GM18499 (cell line): ENCODE results near the gene USP34.
A peak's percentile ranks its signal among the peaks of the same experiment; 100 is the strongest.
"Not testable (repeated sequence)": the region's sequence is repeated elsewhere in the genome, so short reads cannot be mapped to it uniquely, and the experiment has no call there.

Experiments used
- ATAC-seq: cut with Tn5 transposase; IDR thresholded peaks from one replicate; pipeline ENCODE4 v1.9.1; 2021; ENCODE audit warnings: moderate number of reproducible peaks; ENCODE audit not compliant: insufficient read depth, unreplicated experiment

The USP34 gene

DNA sequence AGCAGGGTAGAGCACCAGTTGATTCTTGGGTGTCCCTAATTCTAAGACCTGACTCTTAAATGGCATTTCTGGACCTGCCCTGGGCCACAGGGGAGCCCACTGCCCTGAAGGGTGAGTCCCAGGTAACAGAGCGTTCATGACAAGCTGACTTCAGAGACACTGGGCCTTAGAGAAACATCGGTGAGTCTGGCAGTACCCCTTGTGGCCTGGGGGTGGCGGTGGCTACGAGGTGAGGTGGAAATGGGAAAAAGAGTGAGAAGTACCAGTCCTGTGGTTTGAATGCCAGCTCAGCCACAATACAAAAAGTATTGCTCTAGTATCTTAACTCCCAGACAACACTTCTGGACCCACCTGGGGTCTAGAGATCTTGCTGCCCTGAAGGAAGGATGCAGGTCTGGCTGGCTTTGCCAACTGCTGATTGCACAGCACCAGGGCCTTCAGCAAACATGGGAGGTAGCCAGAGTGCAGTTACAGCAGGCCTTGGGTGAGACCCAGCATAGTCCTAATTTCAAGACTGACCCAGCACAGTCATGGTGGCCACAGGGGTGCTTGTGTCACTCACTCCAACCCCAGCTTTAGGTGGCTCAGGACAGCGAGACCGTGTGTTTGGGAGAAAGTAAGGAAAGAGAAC is 44.5 kb downstream of the USP34 start:
- ATAC-seq, result peak; percentile 57

DNA sequence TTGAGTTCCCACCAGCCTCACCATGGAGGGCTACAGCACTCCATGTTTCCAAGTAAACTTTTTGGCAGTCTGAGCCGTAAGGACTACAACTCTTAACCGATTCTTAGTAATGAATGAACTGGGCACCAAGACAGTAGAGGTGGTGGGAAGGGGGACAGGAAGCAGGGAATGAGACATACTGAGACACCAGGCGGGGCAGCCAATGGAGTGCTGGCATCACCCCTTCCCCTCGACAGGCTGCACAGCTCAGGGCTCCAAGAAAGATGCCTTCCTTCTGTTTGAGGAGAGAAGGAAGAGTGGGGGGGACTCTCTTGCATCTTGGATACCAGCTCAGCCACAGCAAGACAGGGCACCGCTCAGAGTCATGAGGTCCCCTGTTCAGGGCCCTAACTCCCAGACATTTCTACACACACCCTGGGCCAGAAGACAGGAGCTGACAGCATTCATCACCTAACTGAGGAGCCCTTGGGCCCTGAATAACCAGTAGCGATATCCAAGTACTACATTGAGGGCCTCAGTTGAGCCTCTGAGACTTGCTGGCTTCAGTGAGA is 45.2 kb downstream of the USP34 start:
- no peak for ATAC-seq

DNA sequence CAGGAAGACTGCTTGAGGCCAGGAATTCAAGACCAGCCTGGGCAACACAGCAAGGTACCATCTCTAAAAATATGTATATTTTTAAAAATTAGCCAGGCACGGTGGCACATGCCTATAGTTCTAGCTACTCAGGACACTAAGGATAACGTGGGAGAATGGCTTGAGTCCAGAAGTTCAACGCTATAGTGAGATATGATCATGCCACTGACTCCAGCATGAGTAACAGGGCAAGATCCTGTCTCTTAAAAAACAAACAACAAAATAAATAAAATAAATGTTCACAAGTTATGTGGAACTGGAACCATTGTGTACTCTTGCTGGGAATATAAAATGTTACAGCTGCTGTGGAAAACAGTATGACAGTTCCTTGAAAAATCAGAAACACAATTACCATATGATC is 47.2 kb downstream of the USP34 start:
- no peak for ATAC-seq

DNA sequence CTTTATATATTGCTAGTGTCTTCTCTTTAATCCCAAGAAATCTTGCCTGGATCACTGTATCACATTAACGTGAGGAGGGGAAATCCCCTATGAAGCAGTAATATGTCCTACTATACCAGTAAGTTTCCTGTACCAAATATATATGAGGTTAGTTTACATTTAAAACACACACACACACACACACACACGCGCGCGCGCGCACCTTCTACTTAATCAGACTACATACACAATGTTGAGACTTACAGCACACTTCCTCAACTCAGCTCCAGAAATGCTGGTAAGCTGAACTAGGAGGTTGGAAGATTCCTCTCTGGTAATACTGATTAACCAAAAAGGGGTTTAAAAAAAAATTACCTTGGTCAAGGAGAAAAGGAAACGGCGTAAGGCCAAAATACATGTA is 49.3 kb downstream of the USP34 start:
- no peak for ATAC-seq

DNA sequence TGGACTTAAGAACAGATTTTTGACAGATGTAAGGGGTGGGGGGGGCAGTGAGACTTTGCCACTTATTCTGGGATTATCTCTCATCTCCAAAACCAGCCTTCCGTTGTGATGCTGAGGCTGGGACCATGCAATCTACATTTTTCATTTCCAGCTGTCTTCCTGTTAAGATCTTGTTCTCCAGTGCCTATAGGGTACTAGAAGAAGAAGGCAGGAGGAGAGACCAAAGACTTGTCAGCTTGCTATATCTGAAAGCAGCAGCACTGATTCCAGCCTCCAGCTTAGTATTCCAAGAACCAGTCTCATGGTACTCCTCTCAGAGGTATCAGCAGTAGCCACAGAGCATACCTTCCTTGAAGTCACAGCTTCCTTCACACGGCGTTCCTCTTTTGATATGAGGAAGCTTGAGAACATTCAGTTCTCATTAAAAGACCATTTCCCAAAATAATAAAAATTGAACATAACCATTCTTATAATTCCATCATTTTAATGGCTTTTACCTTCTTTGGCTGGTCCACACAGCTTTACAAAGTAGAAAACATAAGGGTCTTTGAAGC is 49.8 kb downstream of the USP34 start:
- no peak for ATAC-seq

DNA sequence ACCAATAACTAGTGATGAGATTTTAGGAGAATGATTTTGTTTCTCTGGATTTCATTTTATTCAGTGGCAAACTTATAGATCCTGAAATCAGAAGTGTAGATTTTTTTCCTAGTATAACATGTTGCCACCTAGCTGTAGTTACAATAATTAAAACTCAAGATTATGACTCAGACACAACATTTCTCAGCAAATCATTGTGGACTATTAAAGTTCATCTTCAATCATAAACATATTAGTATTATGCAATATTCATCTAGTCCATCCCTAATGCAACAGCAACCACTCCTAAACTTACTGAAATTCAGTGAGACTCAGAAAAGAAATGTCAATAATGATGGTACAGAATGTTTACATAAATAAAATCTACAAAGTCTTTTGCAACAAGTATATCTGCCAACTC is 51.3 kb downstream of the USP34 start:
- ATAC-seq, result no peak

DNA sequence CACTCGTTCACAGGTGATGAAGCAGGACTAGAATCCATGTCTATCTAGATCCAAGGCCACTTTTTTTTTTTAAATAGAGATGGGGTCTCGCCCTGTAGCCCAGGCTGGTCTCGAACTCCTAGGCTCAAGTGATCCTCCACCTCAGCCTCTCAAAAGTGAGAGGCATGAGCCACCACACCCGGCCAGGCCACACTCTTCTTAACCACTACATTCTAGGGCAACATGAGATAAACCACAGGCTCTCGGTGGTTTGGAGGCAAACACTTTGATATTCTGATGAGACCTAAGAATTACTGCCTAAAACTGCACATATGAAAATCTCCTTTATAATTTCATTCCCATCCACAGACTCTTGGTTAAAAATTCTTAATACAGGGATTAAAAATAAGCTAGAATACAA is 51.8 kb downstream of the USP34 start:
- no peak for ATAC-seq

DNA sequence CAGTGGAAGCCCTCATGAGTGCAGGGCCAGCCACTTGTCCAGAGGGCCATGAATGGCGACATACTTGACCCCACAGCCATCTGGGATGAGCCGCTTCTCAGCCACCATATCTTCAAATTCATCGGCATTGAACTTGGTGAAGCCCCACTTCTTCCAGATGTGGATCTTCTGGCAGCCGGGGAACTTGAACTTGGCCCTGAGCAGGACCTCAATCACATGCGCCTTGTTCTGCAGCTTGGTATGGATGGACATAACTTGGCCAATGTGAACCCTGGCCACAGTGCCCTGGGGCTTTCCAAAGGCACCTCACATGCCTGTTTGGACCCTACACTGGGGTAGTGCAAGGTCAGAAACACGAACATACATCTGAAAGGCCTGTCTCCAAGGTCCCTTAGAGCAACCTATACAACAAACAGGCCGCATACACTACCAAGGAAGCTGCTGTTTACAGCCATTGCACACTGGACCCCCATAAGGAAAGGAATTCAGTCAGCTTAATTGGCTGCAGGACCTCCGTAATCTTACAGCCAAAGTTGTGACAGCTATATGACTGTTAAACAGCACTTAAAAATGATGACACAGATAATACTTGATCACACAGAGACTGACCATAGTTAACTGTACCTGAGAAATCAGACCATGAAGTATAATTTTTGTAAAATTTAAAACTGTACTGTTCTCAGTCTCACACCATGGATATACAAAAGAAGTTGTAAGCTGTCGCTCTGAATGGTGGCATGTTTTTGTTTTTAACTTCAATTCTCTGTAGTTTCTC is 53.8 kb downstream of the USP34 start:
- ATAC-seq, result no peak

DNA sequence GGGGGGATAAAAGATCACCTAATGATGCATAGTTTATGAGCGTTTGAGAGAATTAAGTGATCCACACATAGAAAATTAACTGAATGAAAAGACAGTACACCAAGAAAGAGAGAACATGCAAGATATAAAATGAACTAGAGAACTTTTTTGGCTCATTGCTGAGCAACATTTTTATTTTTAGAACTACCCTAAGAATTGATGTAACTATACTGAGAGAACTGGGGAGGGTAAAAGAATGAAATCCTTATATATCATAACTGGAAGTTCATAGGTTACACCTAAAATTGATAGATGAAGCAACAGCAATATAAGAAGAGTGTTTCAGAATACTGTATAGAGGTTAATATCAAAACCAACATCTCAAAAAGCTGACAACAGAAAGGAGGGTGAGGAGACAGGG is 55.6 kb downstream of the USP34 start:
- no peak for ATAC-seq

DNA sequence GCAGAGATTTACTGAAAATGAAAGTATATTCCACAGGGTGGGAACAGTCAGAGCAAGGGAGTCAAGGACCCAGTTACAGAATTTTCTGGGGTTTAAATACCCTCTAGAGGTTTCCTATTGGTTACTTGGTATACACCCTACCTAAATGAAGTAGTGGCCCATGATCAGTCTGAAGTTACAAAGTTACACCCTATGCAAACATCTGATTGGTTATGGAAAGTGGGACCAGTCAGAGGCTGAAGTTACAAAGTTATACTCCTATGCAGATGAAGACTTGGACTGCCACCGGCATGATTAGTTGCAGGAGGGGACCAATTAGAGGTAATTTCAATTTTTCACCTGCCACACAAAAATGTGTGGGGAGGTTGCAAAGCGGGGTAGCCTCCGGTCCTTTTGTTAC is 56.2 kb downstream of the USP34 start:
- ATAC-seq, result no peak

DNA sequence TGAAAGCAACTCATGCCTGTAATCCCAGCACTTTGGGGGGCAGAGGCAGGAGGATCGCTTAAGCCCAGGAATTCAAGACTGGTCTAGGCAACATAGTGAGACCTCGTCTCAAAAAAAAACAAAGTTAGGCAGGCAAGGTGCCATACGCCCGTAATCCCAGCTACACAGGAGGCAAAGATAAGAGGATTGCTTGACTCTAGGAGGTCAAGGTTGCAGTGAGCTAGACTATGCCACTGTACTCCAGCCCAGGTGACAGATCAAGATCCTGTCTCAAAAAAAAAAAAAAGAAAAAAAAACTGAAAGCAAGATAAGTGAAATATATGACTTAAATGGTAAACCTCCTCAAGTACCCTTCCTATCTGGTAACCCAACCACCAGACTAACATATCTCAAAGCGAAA is 59.8 kb downstream of the USP34 start:
- ATAC-seq, result no peak

DNA sequence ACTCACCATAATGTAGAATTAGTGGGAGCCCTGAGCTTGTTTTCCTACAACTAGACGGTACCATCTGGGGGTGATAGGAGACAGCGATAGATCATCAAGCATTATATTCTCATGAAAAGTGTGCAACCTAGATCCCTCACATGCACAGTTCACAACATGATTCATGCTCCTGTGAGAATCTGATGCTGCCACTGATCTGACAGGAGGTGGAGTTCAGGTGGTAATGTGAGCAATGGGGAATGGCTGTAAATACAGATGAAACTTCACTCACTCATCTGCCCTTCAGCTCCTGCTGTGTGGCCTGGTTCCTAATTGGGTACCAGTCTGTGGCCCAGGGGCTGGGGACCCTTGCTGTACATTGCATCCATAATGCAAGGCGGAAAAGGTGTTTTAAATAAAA is 60.7 kb downstream of the USP34 start:
- no peak for ATAC-seq

DNA sequence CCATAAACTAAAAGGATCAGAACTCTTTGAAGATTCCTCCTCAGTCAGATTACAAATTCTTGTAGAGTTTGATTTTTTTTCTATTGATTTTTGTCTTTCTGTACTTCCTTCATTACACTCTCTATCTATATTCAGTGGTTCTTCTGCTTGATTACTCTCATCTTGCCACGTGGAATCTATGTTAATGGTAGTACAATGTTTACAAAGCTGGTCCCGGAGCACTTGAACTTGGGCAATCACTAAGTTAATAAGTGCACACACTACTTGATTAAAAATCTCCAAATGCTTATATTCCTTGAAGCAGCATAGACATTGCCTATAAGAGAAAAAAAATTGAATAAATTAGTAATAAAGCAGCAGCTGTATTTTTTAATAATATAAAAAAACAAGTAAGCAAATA is 65.1 kb downstream of the USP34 start:
- no peak for ATAC-seq

DNA sequence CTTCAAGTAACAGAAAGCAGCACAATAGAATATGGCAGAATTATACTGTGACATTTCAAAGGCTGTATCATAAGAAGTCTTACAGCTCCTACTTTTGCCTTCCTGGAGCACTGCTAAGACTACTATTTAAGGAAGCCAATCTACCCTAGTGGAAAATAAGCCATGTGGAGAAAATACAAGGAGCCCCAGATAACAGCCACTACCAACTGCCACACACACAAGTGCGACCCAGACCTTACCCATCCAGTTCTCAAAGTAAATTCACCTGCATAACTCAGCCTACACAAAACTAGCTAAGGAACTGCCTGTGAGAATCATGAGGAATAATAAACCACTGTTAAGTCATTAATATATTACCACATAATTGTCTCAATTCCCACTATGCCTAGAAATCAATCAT is 66.4 kb downstream of the USP34 start:
- no peak for ATAC-seq

DNA sequence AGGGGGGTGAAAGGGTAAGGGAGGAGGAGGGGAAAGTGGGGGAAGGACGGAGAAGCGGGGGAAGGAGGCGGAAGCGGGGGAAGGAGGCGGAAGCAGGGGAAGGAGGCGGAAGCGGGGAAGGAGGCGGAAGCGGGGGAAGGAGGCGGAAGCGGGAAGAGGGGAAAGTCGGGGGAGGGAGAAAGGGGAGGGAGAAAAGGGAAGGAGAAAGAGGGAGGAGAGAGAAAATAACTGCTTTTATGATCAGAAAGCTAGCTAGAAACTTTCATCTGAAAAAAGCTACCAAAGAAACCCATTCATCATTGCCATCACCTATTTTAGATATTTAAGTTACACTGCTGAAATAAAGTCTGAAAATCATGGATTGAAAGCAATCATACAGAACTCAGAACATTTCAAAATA is 72.5 kb downstream of the USP34 start:
- ATAC-seq, result no peak

DNA sequence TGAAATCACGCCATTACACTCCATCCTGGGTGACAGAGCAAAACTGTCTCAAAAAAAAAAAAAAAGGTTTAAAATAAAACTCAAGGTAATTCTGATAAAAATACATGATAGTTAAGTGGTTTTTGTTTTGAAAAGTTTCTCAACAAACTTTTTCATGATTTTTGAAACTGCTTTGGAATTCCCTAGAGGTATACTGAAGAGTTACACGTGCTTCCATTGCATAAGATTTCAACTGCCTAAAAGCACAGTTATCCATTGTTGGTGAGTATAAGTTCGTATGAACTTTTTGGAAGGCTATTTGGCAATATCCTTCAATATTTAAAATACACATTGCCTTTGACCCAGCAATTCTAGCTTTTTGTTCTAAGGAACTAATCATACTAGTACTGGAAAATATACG is 74.9 kb downstream of the USP34 start:
- no peak for ATAC-seq

DNA sequence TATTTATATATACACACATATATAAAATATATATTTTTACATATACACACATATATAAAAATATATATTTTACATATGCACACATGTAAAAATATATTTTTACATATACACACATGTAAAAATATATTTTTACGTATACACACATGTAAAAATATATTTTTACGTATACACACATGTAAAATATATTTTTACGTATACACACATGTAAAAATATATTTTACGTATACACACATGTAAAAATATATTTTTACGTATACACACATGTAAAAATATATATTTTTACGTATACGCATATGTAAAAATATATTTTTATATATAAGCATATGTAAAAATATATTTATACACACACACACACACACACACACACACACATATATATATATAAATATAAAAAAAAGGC is 83.3 kb downstream of the USP34 start:
- ATAC-seq, result not testable (repeated sequence)

DNA sequence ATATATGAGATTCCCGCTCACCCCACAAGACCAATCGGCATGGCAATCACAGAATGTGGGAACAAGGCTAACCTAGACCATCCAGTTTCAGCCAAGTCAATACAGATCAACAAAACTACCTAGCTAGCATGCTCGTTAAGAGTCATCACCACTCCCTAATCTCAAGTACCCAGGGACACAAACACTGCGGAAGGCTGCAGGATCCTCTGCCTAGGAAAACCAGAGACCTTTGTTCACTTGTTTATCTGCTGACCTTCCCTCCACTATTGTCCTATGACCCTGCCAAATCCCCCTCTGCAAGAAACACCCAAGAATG is 90.0 kb downstream of the USP34 start:
- not testable (repeated sequence) for ATAC-seq

DNA sequence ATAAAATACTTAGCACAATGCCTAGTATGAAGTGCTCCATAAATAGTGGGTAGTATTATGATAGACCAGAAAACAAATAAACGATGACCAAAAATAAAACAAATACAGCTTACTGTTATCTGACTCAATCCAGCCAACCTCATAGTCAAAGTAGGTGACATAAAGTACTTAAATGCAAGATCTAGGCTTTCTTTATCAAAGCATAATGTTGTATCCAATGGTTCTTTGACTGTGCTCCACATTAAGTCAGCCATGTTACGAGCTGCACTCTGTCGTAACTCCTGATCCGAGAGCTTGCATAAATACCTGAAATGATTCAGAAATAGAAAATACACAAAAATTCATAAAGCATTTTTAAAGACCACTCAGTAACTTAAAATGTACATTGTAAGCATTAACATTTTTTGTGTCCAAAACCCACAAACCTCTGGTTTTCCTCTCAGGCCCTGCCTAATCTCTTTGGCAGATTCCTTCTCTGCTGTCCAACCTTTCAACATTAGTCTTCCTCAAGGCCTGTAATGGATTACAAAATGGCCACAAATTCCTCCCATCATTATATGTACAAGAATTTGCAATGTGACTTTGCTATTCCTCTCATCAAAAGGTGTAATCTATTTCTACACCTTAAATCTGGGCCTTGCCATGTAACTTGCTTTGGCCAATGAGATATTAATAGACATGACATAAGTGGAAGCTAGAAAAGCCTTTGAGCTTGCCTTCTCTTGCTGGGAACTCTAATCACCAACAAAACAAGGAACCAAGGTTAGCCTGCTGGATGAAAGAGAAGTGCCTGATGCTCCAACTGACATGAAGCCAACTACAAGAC is 90.6 kb downstream of the USP34 start:
- no peak for ATAC-seq

DNA sequence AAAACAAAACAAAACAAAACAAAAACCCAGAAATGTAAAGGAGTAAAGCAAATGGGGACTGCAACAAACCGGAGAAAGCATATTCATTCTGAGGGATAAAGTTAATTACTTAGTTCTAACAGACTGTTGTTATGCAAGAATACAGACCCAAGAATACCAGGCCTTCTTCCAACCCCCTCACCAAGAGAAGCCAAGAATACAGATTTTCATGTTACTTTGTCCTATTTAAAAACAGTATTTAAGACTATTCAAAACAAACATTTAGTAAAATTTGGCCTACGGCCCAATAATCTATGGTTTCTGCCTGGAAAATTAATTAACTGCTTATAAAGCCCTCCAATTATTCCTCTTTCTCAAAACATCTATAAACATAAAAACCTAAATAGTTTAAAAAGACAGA is 91.4 kb downstream of the USP34 start:
- no peak for ATAC-seq

DNA sequence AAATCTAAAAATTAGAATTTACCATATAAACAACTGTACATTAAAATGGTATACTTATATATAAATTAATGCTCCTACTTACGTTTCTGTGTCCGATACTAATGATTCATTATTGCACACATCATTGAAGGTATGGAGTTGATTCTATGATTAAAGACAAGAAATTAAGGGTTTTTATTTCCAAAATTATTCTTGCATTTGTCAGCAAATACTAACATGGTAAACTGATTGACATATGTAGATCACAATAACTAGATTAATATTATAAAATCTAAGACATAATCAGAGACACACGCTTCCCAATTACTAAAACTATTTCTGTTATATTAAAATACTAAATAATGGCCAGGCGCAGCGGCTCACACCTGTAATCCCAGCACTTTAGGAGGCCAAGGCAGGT is 92.6 kb downstream of the USP34 start:
- no peak for ATAC-seq
